CD8-positive, alpha-beta memory T cell (primary cell): ENCODE measurements around the gene COX4I1. TPM values are rescaled to one million over a fixed set of nuclear protein-coding genes. Genes with fewer than 3 reads are reported as not detected.

Experiments
- CTCF ChIA-PET: fragments of 350-600 bp; sonication (Branson Sonifier 250); formaldehyde crosslinking; loops from one replicate; lab custom pipeline; 2021; ENCODE audit warnings: antibody characterized with exemption; lab: Charles Lee
- POLR2A ChIA-PET: fragments of 350-600 bp; sonication (Branson Sonifier 250); formaldehyde crosslinking; loops from one replicate; lab custom pipeline; 2021; ENCODE audit warnings: antibody characterized with exemption; lab: Charles Lee
- DNase-seq, 5 donors: peaks; one replicate each; pipeline versions ENCODE4 v3.0.0 to v3.0.0-alpha.2; 2020 to 2022; ENCODE audit warnings: mixed read lengths in 1 of 5
- H3K27ac ChIP-seq: one replicate; pipeline ENCODE4 v1.7.0; 2013; ENCODE audit warnings: low read depth, mild to moderate bottlenecking, low read length, moderate library complexity
- H3K27me3 ChIP-seq: 2 replicates; pipeline ENCODE4 v1.7.0; 2013; ENCODE audit warnings: low read length, mild to moderate bottlenecking; ENCODE audit not compliant: insufficient read depth, poor library complexity, severe bottlenecking
- H3K36me3 ChIP-seq: 2 replicates; pipeline ENCODE4 v1.7.0; 2013; ENCODE audit warnings: mild to moderate bottlenecking, low read length, moderate library complexity; ENCODE audit not compliant: insufficient read depth
- H3K4me1 ChIP-seq: 2 replicates; pipeline ENCODE4 v1.7.0; 2013; ENCODE audit warnings: mild to moderate bottlenecking, low read length, moderate library complexity; ENCODE audit not compliant: insufficient read depth
- H3K4me3 ChIP-seq: 2 replicates; pipeline ENCODE4 v1.7.0; 2013; ENCODE audit warnings: mild to moderate bottlenecking, low read length
- H3K9me3 ChIP-seq: 2 replicates; pipeline ENCODE4 v1.7.0; 2013; ENCODE audit warnings: mild to moderate bottlenecking, low read length
- H3K27ac Mint-ChIP-seq, 8 donors: one replicate each; pipeline ENCODE4 v1.8.0; 2020 to 2021; ENCODE audit warnings: mixed read lengths in 8 of 8, mild to moderate bottlenecking in 6 of 8, inconsistent platforms in 3 of 8, moderate library complexity in 3 of 8
- H3K27me3 Mint-ChIP-seq, 2 donors: one replicate each; pipeline ENCODE4 v1.8.0; 2020 to 2021; ENCODE audit warnings: mixed read lengths in 2 of 2, mild to moderate bottlenecking in 1 of 2, moderate library complexity in 1 of 2
- H3K36me3 Mint-ChIP-seq, 3 donors: one replicate each; pipeline ENCODE4 v1.8.0; 2020 to 2021; ENCODE audit warnings: mixed read lengths in 3 of 3, inconsistent platforms in 1 of 3, mild to moderate bottlenecking in 1 of 3
- H3K4me1 Mint-ChIP-seq, 3 donors: one replicate each; pipeline ENCODE4 v1.8.0; 2020 to 2021; ENCODE audit warnings: mixed read lengths in 3 of 3, inconsistent platforms in 1 of 3, mild to moderate bottlenecking in 1 of 3
- H3K4me3 Mint-ChIP-seq, 7 donors: one replicate each; pipeline ENCODE4 v1.8.0; 2020 to 2021; ENCODE audit warnings: mixed read lengths in 7 of 7, mild to moderate bottlenecking in 6 of 7, moderate library complexity in 4 of 7, inconsistent platforms in 2 of 7
- H3K9me3 Mint-ChIP-seq, 5 donors: one replicate each; pipeline ENCODE4 v1.8.0; 2020 to 2022; ENCODE audit warnings: mixed read lengths in 5 of 5, mild to moderate bottlenecking in 3 of 5, moderate library complexity in 2 of 5, inconsistent platforms in 1 of 5
- polyA plus RNA-seq: library from polyadenylated mRNA; unstranded; fragments of 300-500 nt; fragmentation: Illumina TruSeq; gene quantifications from one replicate; pipeline ENCODE4 v1.2.3, GENCODE V29; 2021
- total RNA-seq, 2 experiments: library from RNA; stranded (reverse); gene quantifications; one replicate each; pipeline ENCODE4 v1.2.3, GENCODE V29; 2021

The COX4I1 gene
- total and polyA plus RNA-seq, 3 experiments from 2014 or later = 449 to 951 (median 470) TPM

DNA sequence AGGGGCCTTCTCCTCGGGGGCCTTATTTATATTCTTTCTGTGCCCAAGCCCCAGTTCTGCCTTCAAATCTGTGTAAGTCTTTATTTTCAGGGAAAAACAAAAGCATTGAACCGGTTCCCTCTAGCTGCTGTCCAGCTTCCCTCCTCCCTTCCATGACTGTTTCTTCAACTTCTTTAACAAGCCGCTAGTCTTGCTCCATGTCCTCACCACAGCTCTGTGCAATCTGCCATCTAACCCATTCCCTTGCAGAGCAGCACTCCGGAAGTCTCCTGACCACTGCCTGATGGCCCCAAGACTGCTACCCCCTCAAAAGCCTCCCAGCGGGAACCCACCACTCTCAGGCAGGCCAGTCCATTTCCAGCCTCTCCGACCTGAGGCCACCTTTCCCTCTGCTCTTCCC lies 17.0 kb upstream of the COX4I1 start:
- H3K9me3 ChIP-seq = no peaks in the 10 kb centered on the region
- Mint-ChIP-seq H3K4me1 (peaks cover 19 to 21% (median 19%) of the 10 kb centered on the region in 3 donors), H3K27ac (no peak overlapping the region), H3K9me3 (no peaks in the 10 kb centered on the region), H3K27me3 (no peaks in the 10 kb centered on the region), H3K4me3 (no peak overlapping the region), H3K36me3 (peaks cover 5 to 82% (median 19%) of the 10 kb centered on the region in 3 donors)
- no peaks in the 10 kb centered on the region for H3K4me1 ChIP-seq
- no peak overlapping the region for H3K27ac ChIP-seq
- DNase-seq = no peak
- no peaks in the 10 kb centered on the region for H3K27me3 ChIP-seq
- no peak overlapping the region for H3K4me3 ChIP-seq
- H3K36me3 ChIP-seq = peaks cover 30% of the 10 kb centered on the region
- POLR2A ChIA-PET = no interaction called here
- CTCF ChIA-PET = no interaction called here

GRCh38 chr16:85783441-85783840 lies 16.1 kb upstream of the COX4I1 start:
- no peak for DNase-seq
- Histone ChIP-seq H3K4me1 (no peaks in the 10 kb centered on the region), H3K27ac (no peak overlapping the region), H3K9me3 (no peaks in the 10 kb centered on the region), H3K36me3 (peaks cover 30% of the 10 kb centered on the region), H3K4me3 (no peak overlapping the region), H3K27me3 (no peaks in the 10 kb centered on the region)
- peaks cover 17 to 25% (median 18%) of the 10 kb centered on the region in 3 donors for H3K4me1 Mint-ChIP-seq
- ChIA-PET CTCF (no interaction called here), POLR2A (no interaction called here)
- no peaks in the 10 kb centered on the region for H3K9me3 Mint-ChIP-seq
- H3K36me3 Mint-ChIP-seq = peaks cover 5 to 82% (median 17%) of the 10 kb centered on the region in 3 donors
- no peaks in the 10 kb centered on the region for H3K27me3 Mint-ChIP-seq
- peak overlapping the region in 2 of 8 donors; percentile 42 to 51 for H3K27ac Mint-ChIP-seq
- H3K4me3 Mint-ChIP-seq = no peak overlapping the region

- ChIA-PET POLR2A (no interaction called here), CTCF (no interaction called here)
- Histone ChIP-seq H3K27me3 (no peaks in the 10 kb centered on the region), H3K4me1 (peaks cover 11% of the 10 kb centered on the region), H3K9me3 (no peaks in the 10 kb centered on the region), H3K4me3 (no peak overlapping the region), H3K27ac (no peak overlapping the region), H3K36me3 (peaks cover 34% of the 10 kb centered on the region)
- Mint-ChIP-seq H3K4me3 (no peak overlapping the region), H3K36me3 (peaks cover 0 to 79% (median 11%) of the 10 kb centered on the region in 3 donors), H3K4me1 (peaks cover 10 to 22% (median 13%) of the 10 kb centered on the region in 3 donors), H3K9me3 (no peaks in the 10 kb centered on the region), H3K27ac (no peak overlapping the region), H3K27me3 (no peaks in the 10 kb centered on the region)
- no peak for DNase-seq
These were observed 14.7 kb upstream of the COX4I1 start for GRCh38 chr16:85784813-85785212.

- POLR2A ChIA-PET = no interaction called here
- no peaks in the 10 kb centered on the region for H3K9me3 ChIP-seq
- CTCF ChIA-PET = interaction anchor here (1.0 kb wide), 2 partner anchors 14 to 33 kb away, joined by 3 read pairs; no protein-coding TSS in a partner anchor
- no peak overlapping the region for H3K4me3 Mint-ChIP-seq
- H3K4me1 Mint-ChIP-seq = peaks cover 17 to 29% (median 23%) of the 10 kb centered on the region in 3 donors
- H3K27ac Mint-ChIP-seq = peak overlapping the region in 4 of 8 donors; percentile 5 to 70 (median 18)
- H3K9me3 Mint-ChIP-seq = no peaks in the 10 kb centered on the region
- peaks cover 19% of the 10 kb centered on the region for H3K4me1 ChIP-seq
- H3K4me3 ChIP-seq = no peak overlapping the region
- DNase-seq = no peak
- H3K36me3 Mint-ChIP-seq = peaks cover 0 to 75% (median 11%) of the 10 kb centered on the region in 3 donors
- H3K27me3 ChIP-seq = no peaks in the 10 kb centered on the region
- H3K27ac ChIP-seq = no peak overlapping the region
- H3K27me3 Mint-ChIP-seq = no peaks in the 10 kb centered on the region
- H3K36me3 ChIP-seq = peaks cover 28% of the 10 kb centered on the region
These were observed 13.6 kb upstream of the COX4I1 start for GRCh38 chr16:85785927-85786326.

GRCh38 chr16:85788819-85789218 lies 10.7 kb upstream of the COX4I1 start:
- Mint-ChIP-seq H3K36me3 (peaks cover 12 to 78% (median 19%) of the 10 kb centered on the region in 3 donors), H3K27ac (no peak overlapping the region), H3K9me3 (no peaks in the 10 kb centered on the region), H3K27me3 (no peaks in the 10 kb centered on the region), H3K4me3 (no peak overlapping the region), H3K4me1 (peaks cover 31 to 50% (median 38%) of the 10 kb centered on the region in 3 donors)
- H3K27me3 ChIP-seq = no peaks in the 10 kb centered on the region
- peaks cover 37% of the 10 kb centered on the region for H3K36me3 ChIP-seq
- peaks cover 19% of the 10 kb centered on the region for H3K4me1 ChIP-seq
- H3K9me3 ChIP-seq = no peaks in the 10 kb centered on the region
- H3K4me3 ChIP-seq = no peak overlapping the region
- ChIA-PET POLR2A (no interaction called here), CTCF (no interaction called here)
- DNase-seq = no peak
- H3K27ac ChIP-seq = no peak overlapping the region

- H3K4me1 ChIP-seq = peaks cover 19% of the 10 kb centered on the region
- H3K36me3 Mint-ChIP-seq = peaks cover 12 to 81% (median 22%) of the 10 kb centered on the region in 3 donors
- H3K9me3 Mint-ChIP-seq = no peaks in the 10 kb centered on the region
- H3K9me3 ChIP-seq = no peaks in the 10 kb centered on the region
- no peaks in the 10 kb centered on the region for H3K27me3 ChIP-seq
- ChIA-PET CTCF (no interaction called here), POLR2A (no interaction called here)
- H3K27me3 Mint-ChIP-seq = no peaks in the 10 kb centered on the region
- peak overlapping the region in 2 of 8 donors; percentile 47 to 57 for H3K27ac Mint-ChIP-seq
- peaks cover 32 to 53% (median 42%) of the 10 kb centered on the region in 3 donors for H3K4me1 Mint-ChIP-seq
- peaks cover 37% of the 10 kb centered on the region for H3K36me3 ChIP-seq
- no peak overlapping the region for H3K4me3 ChIP-seq
- DNase-seq = peak in 1 of 5 donors; percentile 57
- no peak overlapping the region for H3K4me3 Mint-ChIP-seq
- no peak overlapping the region for H3K27ac ChIP-seq
These were observed 9.7 kb upstream of the COX4I1 start for GRCh38 chr16:85789773-85790172.

DNA sequence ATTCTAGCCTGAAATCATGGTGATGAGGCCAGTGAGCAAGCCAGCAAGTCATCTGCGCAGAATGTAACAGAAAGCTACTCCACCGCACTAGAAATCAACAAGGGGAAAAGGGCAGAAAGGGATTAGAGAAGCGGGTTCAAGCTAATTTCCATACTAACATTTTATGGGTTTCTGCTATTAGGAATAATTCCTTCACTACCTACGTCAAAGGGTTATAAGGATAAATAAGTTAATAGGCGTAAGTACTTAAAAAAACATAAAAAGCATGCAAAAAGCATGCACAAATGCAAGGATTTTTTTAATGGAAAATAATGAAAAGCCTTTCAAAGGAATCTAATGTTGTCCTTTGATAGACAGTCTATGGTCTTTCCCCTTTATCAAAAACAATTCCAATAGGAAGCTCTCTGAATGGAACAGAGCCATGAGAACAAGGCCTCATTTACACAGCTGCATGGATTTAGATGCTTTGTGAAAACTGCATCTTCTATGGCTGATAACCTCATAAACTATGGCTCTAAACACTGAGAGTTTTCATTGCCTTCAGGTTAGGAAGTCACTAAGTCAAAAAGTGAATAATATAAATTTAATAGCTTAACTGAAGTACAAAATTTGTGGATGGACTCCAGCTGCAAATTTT lies 5.7 kb upstream of the COX4I1 start:
- no peak overlapping the region for H3K4me3 ChIP-seq
- peaks cover 20% of the 10 kb centered on the region for H3K36me3 ChIP-seq
- H3K4me1 ChIP-seq = peaks cover 32% of the 10 kb centered on the region
- Mint-ChIP-seq H3K27ac (peak overlapping the region in 1 of 8 donors; percentile 42), H3K4me1 (peaks cover 56 to 77% (median 75%) of the 10 kb centered on the region in 3 donors), H3K9me3 (no peaks in the 10 kb centered on the region), H3K27me3 (no peaks in the 10 kb centered on the region), H3K4me3 (peak overlapping the region in 1 of 7 donors; percentile 42), H3K36me3 (peaks cover 17 to 78% (median 29%) of the 10 kb centered on the region in 3 donors)
- no peak for DNase-seq
- ChIA-PET CTCF (no interaction called here), POLR2A (no interaction called here)
- H3K9me3 ChIP-seq = no peaks in the 10 kb centered on the region
- H3K27ac ChIP-seq = no peak overlapping the region
- no peaks in the 10 kb centered on the region for H3K27me3 ChIP-seq

DNA sequence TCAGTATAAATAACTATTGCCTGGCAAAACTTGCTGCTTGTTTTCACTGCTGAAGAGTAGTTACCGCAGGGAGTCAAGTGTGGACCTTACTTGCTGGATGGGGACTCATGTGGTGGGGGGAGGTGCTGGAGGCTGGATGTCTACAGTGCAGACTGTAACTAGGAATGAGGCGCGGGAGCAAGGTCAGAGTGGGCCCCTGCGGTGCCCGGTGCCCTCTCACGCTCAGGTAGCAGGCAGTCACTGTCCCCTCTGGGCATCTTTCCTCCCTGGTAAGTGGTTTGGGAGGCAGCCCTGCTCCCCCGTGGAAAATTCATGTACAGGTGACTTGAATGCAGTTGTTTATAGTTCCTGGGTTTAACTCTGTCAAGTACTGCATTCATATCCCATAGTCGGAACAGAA lies 4.8 kb upstream of the COX4I1 start:
- POLR2A ChIA-PET = no interaction called here

More for the DNA sequence above, 4.8 kb upstream of the COX4I1 start:
- Histone ChIP-seq H3K27me3 (no peaks in the 10 kb centered on the region), H3K9me3 (no peaks in the 10 kb centered on the region), H3K4me1 (peaks cover 24% of the 10 kb centered on the region), H3K36me3 (peaks cover 16% of the 10 kb centered on the region), H3K4me3 (no peak overlapping the region), H3K27ac (no peak overlapping the region)
- DNase-seq = no peak
- peak overlapping the region in 1 of 7 donors; percentile 42 for H3K4me3 Mint-ChIP-seq
- H3K4me1 Mint-ChIP-seq = peaks cover 53 to 75% (median 70%) of the 10 kb centered on the region in 3 donors
- CTCF ChIA-PET = no interaction called here
- no peaks in the 10 kb centered on the region for H3K27me3 Mint-ChIP-seq
- no peaks in the 10 kb centered on the region for H3K9me3 Mint-ChIP-seq
- H3K27ac Mint-ChIP-seq = peak overlapping the region in 1 of 8 donors; percentile 42
- H3K36me3 Mint-ChIP-seq = peaks cover 17 to 74% (median 29%) of the 10 kb centered on the region in 3 donors
